ENCODE data around the gene CACNB2.

Gene CACNB2

GRCh38 chr10:18340496-18341051 is 200.3 kb downstream of the CACNB2 start:
- TF ChIP-seq, protein P1, sequence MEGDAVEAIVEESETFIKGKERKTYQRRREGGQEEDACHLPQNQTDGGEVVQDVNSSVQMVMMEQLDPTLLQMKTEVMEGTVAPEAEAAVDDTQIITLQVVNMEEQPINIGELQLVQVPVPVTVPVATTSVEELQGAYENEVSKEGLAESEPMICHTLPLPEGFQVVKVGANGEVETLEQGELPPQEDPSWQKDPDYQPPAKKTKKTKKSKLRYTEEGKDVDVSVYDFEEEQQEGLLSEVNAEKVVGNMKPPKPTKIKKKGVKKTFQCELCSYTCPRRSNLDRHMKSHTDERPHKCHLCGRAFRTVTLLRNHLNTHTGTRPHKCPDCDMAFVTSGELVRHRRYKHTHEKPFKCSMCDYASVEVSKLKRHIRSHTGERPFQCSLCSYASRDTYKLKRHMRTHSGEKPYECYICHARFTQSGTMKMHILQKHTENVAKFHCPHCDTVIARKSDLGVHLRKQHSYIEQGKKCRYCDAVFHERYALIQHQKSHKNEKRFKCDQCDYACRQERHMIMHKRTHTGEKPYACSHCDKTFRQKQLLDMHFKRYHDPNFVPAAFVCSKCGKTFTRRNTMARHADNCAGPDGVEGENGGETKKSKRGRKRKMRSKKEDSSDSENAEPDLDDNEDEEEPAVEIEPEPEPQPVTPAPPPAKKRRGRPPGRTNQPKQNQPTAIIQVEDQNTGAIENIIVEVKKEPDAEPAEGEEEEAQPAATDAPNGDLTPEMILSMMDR (IDR thresholded peaks at IDR 0.05; ENCODE audit: borderline replicate concordance, insufficient read depth, low read depth, low read length): no peak
- H3K4me3 ChIP-seq (ENCODE audit: low read depth, low read length): no peak overlapping the region

DNA sequence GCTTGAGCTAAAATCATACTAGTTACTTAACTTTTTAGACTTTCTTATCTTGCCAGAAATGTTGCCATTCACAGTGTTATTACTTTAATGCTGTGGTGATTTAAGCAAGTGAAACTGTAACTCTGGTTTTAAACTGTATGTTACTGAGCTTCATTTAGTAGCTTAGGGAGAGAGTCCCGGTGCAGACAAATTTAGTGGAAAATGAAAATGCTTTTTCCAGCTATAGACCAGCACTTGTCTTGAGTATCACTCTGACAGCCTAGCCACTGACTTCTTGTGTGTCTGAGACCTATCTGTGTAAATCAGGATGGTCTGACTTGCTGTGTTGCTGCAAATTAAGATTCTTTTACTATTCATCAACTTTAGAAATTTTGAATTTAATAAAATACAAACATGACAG is 200.8 kb downstream of the CACNB2 start:
- H3K4me3 ChIP-seq (ENCODE audit: low read depth, low read length): no peak overlapping the region
- TF ChIP-seq, protein P1 (IDR thresholded peaks at IDR 0.05; ENCODE audit: borderline replicate concordance, insufficient read depth, low read depth, low read length): no peak

GRCh38 chr10:18343573-18343972 is 203.3 kb downstream of the CACNB2 start:
- H3K4me3 ChIP-seq (ENCODE audit: low read depth, low read length): no peak overlapping the region
- TF ChIP-seq, protein P1 (IDR thresholded peaks at IDR 0.05; ENCODE audit: borderline replicate concordance, insufficient read depth, low read depth, low read length): no peak

GRCh38 chr10:18345308-18345707 is 205.1 kb downstream of the CACNB2 start:
- TF ChIP-seq, protein P1 (IDR thresholded peaks at IDR 0.05; ENCODE audit: borderline replicate concordance, insufficient read depth, low read depth, low read length): no peak
- H3K4me3 ChIP-seq (ENCODE audit: low read depth, low read length): no peak overlapping the region

GRCh38 chr10:18350340-18350739 is 210.1 kb downstream of the CACNB2 start:
- TF ChIP-seq, protein P1 (IDR thresholded peaks at IDR 0.05; ENCODE audit: borderline replicate concordance, insufficient read depth, low read depth, low read length): no peak
- no peak overlapping the region for H3K4me3 ChIP-seq (ENCODE audit: low read depth, low read length)

GRCh38 chr10:18351421-18351820 is 211.2 kb downstream of the CACNB2 start:
- H3K4me3 ChIP-seq (ENCODE audit: low read depth, low read length): no peak overlapping the region
- TF ChIP-seq, protein P1 (IDR thresholded peaks at IDR 0.05; ENCODE audit: borderline replicate concordance, insufficient read depth, low read depth, low read length): no peak

DNA sequence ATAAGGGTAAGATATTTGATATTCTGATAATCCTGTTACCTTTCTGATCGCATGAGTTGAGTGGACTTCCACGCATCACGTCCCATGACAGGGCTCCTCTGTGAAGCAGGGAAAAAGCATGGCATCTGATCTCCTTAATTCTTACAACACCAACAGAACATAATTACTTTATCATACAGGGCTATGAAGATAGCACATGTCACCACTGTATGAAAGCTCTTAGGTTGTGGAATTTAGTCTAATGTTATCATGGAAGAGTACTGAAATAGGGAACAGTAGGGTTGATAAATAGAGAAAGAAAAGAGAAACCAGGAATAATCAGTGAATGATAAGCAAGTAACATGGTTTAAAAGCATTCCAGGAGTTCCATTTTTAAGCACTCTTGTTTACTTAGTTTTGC is 212.0 kb downstream of the CACNB2 start:
- no peak overlapping the region for H3K4me3 ChIP-seq (ENCODE audit: low read depth, low read length)
- TF ChIP-seq, protein P1 (IDR thresholded peaks at IDR 0.05; ENCODE audit: borderline replicate concordance, insufficient read depth, low read depth, low read length): no peak
